ENCODE results near the gene TMEM63C. TPM values are rescaled to one million over a fixed set of nuclear protein-coding genes. Genes with fewer than 3 reads are reported as not detected.

Gene TMEM63C
- total RNA-seq, 4 donors from 2014 or later: 0.13 to 4.1 (median 0.54) TPM

- no peak overlapping the region for H3K27ac ChIP-seq
- no peaks in the 10 kb centered on the region for H3K4me1 ChIP-seq
- WGBS, 2 donors: 34 to 51% methylated on average over 2 of the region's 2 CpGs
- DNase-seq: no peak
- no peak overlapping the region for H3K4me3 ChIP-seq (replicated peaks in 1 of 3)
- no peaks in the 10 kb centered on the region for H3K9me3 ChIP-seq
- intact Hi-C loops (cut with DNase I): loop anchor here (10.0 kb wide), 1 partner anchor 163 kb away; no protein-coding TSS in a partner anchor
- TF ChIP-seq CTCF (IDR thresholded peaks at IDR 0.05) (peak in 1 of 6 experiments; percentile 3), POLR2A (IDR thresholded peaks at IDR 0.05) (no peak)
- H3K36me3 ChIP-seq: no peaks in the 10 kb centered on the region
- H3K27me3 ChIP-seq: no peaks in the 10 kb centered on the region
These were observed 29.5 kb upstream of the TMEM63C start for GRCh38 chr14:77151918-77152588.

- H3K4me1 ChIP-seq: no peaks in the 10 kb centered on the region
- H3K9me3 ChIP-seq: no peaks in the 10 kb centered on the region
- DNase-seq: no peak
- no peaks in the 10 kb centered on the region for H3K36me3 ChIP-seq
- intact Hi-C loops (cut with DNase I): loop anchor here (10.0 kb wide), 1 partner anchor 161 kb away; no protein-coding TSS in a partner anchor
- H3K27me3 ChIP-seq: no peaks in the 10 kb centered on the region
- no peak overlapping the region for H3K27ac ChIP-seq
- 90 to 94% methylated on average over 3 of the region's 3 CpGs for WGBS, 2 donors
- TF ChIP-seq CTCF (IDR thresholded peaks at IDR 0.05) (no peak), POLR2A (IDR thresholded peaks at IDR 0.05) (no peak)
- no peak overlapping the region for H3K4me3 ChIP-seq (replicated peaks in 1 of 3)
These were observed 27.8 kb upstream of the TMEM63C start for GRCh38 chr14:77153802-77154201.

GRCh38 chr14:77154421-77154820 is 27.2 kb upstream of the TMEM63C start:
- H3K9me3 ChIP-seq: no peaks in the 10 kb centered on the region

GRCh38 chr14:77155083-77155482 is 26.5 kb upstream of the TMEM63C start:
- WGBS, 2 donors: 57 to 68% methylated on average over 2 of the region's 2 CpGs
- peaks cover 2% of the 10 kb centered on the region for H3K27me3 ChIP-seq
- H3K4me1 ChIP-seq: no peaks in the 10 kb centered on the region
- TF ChIP-seq POLR2A (IDR thresholded peaks at IDR 0.05) (no peak), CTCF (IDR thresholded peaks at IDR 0.05) (no peak)
- intact Hi-C loops (cut with DNase I): loop anchor here (10.0 kb wide), 1 partner anchor 160 kb away; no protein-coding TSS in a partner anchor
- H3K4me3 ChIP-seq (replicated peaks in 1 of 3): no peak overlapping the region
- DNase-seq: no peak
- no peaks in the 10 kb centered on the region for H3K36me3 ChIP-seq
- H3K9me3 ChIP-seq: no peaks in the 10 kb centered on the region
- H3K27ac ChIP-seq: no peak overlapping the region

More at GRCh38 chr14:77154421-77154820, 27.2 kb upstream of the TMEM63C start:
- Histone ChIP-seq H3K36me3 (no peaks in the 10 kb centered on the region), H3K4me1 (no peaks in the 10 kb centered on the region), H3K27me3 (peaks cover 2% of the 10 kb centered on the region), H3K27ac (no peak overlapping the region), H3K4me3 (replicated peaks in 1 of 3) (no peak overlapping the region)
- intact Hi-C loops (cut with DNase I): loop anchor here (10.0 kb wide), 1 partner anchor 160 kb away; no protein-coding TSS in a partner anchor
- DNase-seq: no peak
- 55 to 60% methylated on average over 7 of the region's 7 CpGs for WGBS, 2 donors
- TF ChIP-seq POLR2A (IDR thresholded peaks at IDR 0.05) (no peak), CTCF (IDR thresholded peaks at IDR 0.05) (no peak)

GRCh38 chr14:77157740-77158139 is 23.9 kb upstream of the TMEM63C start:
- H3K27ac ChIP-seq: no peak overlapping the region
- intact Hi-C loops (cut with DNase I): loop anchor here (10.0 kb wide), 1 partner anchor 157 kb away; no protein-coding TSS in a partner anchor
- TF ChIP-seq CTCF (IDR thresholded peaks at IDR 0.05) (no peak), POLR2A (IDR thresholded peaks at IDR 0.05) (no peak)
- H3K4me3 ChIP-seq (replicated peaks in 1 of 3): no peak overlapping the region
- no peaks in the 10 kb centered on the region for H3K9me3 ChIP-seq
- DNase-seq: no peak
- H3K27me3 ChIP-seq: peaks cover 2% of the 10 kb centered on the region
- H3K36me3 ChIP-seq: no peaks in the 10 kb centered on the region
- H3K4me1 ChIP-seq: no peaks in the 10 kb centered on the region
- 48 to 55% methylated on average over 11 of the region's 11 CpGs for WGBS, 2 donors

Measured in thyroid gland (tissue), 4 donors.